Liver (tissue), 9 donors: ENCODE measurements around the gene TUNAR. TPM values are rescaled to one million over a fixed set of nuclear protein-coding genes. Genes with fewer than 3 reads are reported as not detected.

Experiments
- DNase-seq: peaks from one replicate; pipeline ENCODE4 v3.0.0-alpha.2; 2017; ENCODE audit warnings: low spot score
- H3K27ac ChIP-seq, 2 donors: one replicate each; pipeline ENCODE4 v1.7.0; 2013; ENCODE audit warnings: inconsistent platforms in 2 of 2, low read length in 2 of 2, control low read depth in 1 of 2, low read depth in 1 of 2, mild to moderate bottlenecking in 1 of 2
- H3K27me3 ChIP-seq, 4 donors: one replicate each; pipeline versions ENCODE4 v1.6.1 to v1.7.0; 2013; ENCODE audit warnings: low read length in 3 of 4, inconsistent platforms in 1 of 4, mild to moderate bottlenecking in 1 of 4, moderate library complexity in 1 of 4; ENCODE audit not compliant: control insufficient read depth in 4 of 4, insufficient read depth in 4 of 4
- H3K36me3 ChIP-seq, 4 donors: one replicate each; pipeline versions ENCODE4 v1.6.1 to v1.7.0; 2013; ENCODE audit warnings: low read length in 3 of 4, mild to moderate bottlenecking in 3 of 4, low read depth in 1 of 4, moderate library complexity in 1 of 4; ENCODE audit not compliant: control insufficient read depth in 4 of 4, insufficient read depth in 3 of 4
- H3K4me1 ChIP-seq, 4 donors: one replicate each; pipeline versions ENCODE4 v1.6.1 to v1.7.0; 2013; ENCODE audit warnings: low read length in 3 of 4, mild to moderate bottlenecking in 3 of 4, moderate library complexity in 1 of 4; ENCODE audit not compliant: control insufficient read depth in 4 of 4, insufficient read depth in 4 of 4
- H3K4me3 ChIP-seq, 3 donors: one replicate each; pipeline versions ENCODE4 v1.6.1 to v1.7.0; 2013; ENCODE audit warnings: low read length in 3 of 3, control low read depth in 1 of 3, low read depth in 1 of 3, mild to moderate bottlenecking in 1 of 3
- H3K9ac ChIP-seq, 2 donors: one replicate each; pipeline ENCODE4 v1.7.0; 2013; ENCODE audit warnings: low read length in 2 of 2, mild to moderate bottlenecking in 2 of 2, moderate library complexity in 2 of 2, control low read depth in 1 of 2, low read depth in 1 of 2
- H3K9me3 ChIP-seq, 4 donors: one replicate each; pipeline versions ENCODE4 v1.6.1 to v1.7.0; 2013; ENCODE audit warnings: low read length in 3 of 4; ENCODE audit not compliant: control insufficient read depth in 4 of 4
- EGR1 ChIP-seq, 2 donors: IDR thresholded peaks; 2 replicates each; pipeline ENCODE4 v1.6.1; 2016 to 2018; ENCODE audit warnings: antibody characterized with exemption in 2 of 2, low read depth in 2 of 2
- FOXA1 ChIP-seq: IDR thresholded peaks from 2 replicates; pipeline ENCODE4 v1.6.1; 2016; ENCODE audit warnings: antibody characterized with exemption
- FOXA2 ChIP-seq: IDR thresholded peaks from 2 replicates; pipeline ENCODE4 v1.6.1; 2016; ENCODE audit warnings: antibody characterized with exemption
- GABPA ChIP-seq, 2 donors: IDR thresholded peaks in 1 of 2; conservative IDR thresholded peaks in 1 of 2; 2 replicates each; pipeline ENCODE4 v1.6.1; 2016; ENCODE audit warnings: antibody characterized with exemption in 2 of 2, mild to moderate bottlenecking in 1 of 2, moderate library complexity in 1 of 2
- HNF4A ChIP-seq, 2 donors: conservative IDR thresholded peaks; 2 replicates each; pipeline ENCODE4 v1.6.1; 2016; ENCODE audit warnings: antibody characterized with exemption in 2 of 2, mild to moderate bottlenecking in 2 of 2
- HNF4G ChIP-seq: IDR thresholded peaks from 2 replicates; pipeline ENCODE4 v1.6.1; 2016; ENCODE audit warnings: antibody characterized with exemption
- JUND ChIP-seq, 2 donors: IDR thresholded peaks; 2 replicates each; pipeline ENCODE4 v1.6.1; 2016; ENCODE audit warnings: antibody characterized with exemption in 2 of 2
- NR2F2 ChIP-seq: IDR thresholded peaks from 2 replicates; pipeline ENCODE4 v1.6.1; 2016; ENCODE audit warnings: antibody characterized with exemption
- RAD21 ChIP-seq, 2 donors: IDR thresholded peaks; 2 replicates each; pipeline ENCODE4 v1.6.1; 2016; ENCODE audit warnings: antibody characterized with exemption in 2 of 2, mild to moderate bottlenecking in 2 of 2
- RXRA ChIP-seq, 2 donors: IDR thresholded peaks; 2 replicates each; pipeline ENCODE4 v1.6.1; 2017 to 2018; ENCODE audit warnings: antibody characterized with exemption in 2 of 2, mild to moderate bottlenecking in 1 of 2
- SP1 ChIP-seq: IDR thresholded peaks from 2 replicates; pipeline ENCODE4 v1.6.1; 2018; ENCODE audit warnings: antibody characterized with exemption, mild to moderate bottlenecking
- TAF1 ChIP-seq: conservative IDR thresholded peaks from 2 replicates; pipeline ENCODE4 v1.6.1; 2016; ENCODE audit warnings: antibody characterized with exemption, mild to moderate bottlenecking
- YY1 ChIP-seq: IDR thresholded peaks from 2 replicates; pipeline ENCODE4 v1.6.1; 2016; ENCODE audit warnings: antibody characterized with exemption, mild to moderate bottlenecking
- WGBS: extraction: QIAGEN DNeasy Blood & Tissue Kit; methylation state at CpG from one replicate; pipeline ENCODE4 v1.1.7; 2013; 5-methylcytosine and 5-hydroxymethylcytosine counted together
- polyA plus RNA-seq, 2 donors: library from polyadenylated mRNA; stranded (reverse) in 1 of 2; unstranded in 1 of 2; fragments of 200-250 nt in 1 of 2; fragments of >200 nt in 1 of 2; fragmentation: Nextera tagmentation in 1 of 2; extraction: Ambion mirVana in 1 of 2; gene quantifications; one replicate each; pipeline versions ENCODE4 v1.2.1 to v1.2.3, GENCODE V29; 2013 to 2015
- total RNA-seq, 2 donors: library from RNA; depleted of rRNA; stranded (reverse); fragments of >200 nt; gene quantifications; one replicate each; pipeline ENCODE4 v1.2.3, GENCODE V29; 2014
- TF ChIP-seq, protein P1 (sequence below): IDR thresholded peaks from 2 replicates; pipeline ENCODE4 v1.6.1; 2016; ENCODE audit warnings: antibody characterized with exemption
- TF ChIP-seq, protein P2 (sequence below): IDR thresholded peaks from 2 replicates; pipeline ENCODE4 v1.6.1; 2016; ENCODE audit warnings: antibody characterized with exemption, mild to moderate bottlenecking
- TF ChIP-seq, protein P3 (sequence below): IDR thresholded peaks from 2 replicates; pipeline ENCODE4 v1.6.1; 2016; ENCODE audit warnings: antibody characterized with exemption
- TF ChIP-seq, protein P4 (sequence below): IDR thresholded peaks from 2 replicates; pipeline ENCODE4 v1.6.1; 2016; ENCODE audit warnings: antibody characterized with exemption
- TF ChIP-seq, protein P5 (sequence below): fragments of 150-350 bp; IDR thresholded peaks from 2 replicates; pipeline ENCODE4 v1.5.1; 2017; ENCODE audit warnings: improper control_type of control experiment, low read depth, low read length; ENCODE audit not compliant: missing input control
- donor health status: healthy.
- donor health status: healthy.
- donor health status: healthy.
- donor health status: healthy.
- donor health status: healthy.

The TUNAR gene
- total and polyA plus RNA-seq, 4 donors, result 0.14 TPM; not detected in 3

DNA sequence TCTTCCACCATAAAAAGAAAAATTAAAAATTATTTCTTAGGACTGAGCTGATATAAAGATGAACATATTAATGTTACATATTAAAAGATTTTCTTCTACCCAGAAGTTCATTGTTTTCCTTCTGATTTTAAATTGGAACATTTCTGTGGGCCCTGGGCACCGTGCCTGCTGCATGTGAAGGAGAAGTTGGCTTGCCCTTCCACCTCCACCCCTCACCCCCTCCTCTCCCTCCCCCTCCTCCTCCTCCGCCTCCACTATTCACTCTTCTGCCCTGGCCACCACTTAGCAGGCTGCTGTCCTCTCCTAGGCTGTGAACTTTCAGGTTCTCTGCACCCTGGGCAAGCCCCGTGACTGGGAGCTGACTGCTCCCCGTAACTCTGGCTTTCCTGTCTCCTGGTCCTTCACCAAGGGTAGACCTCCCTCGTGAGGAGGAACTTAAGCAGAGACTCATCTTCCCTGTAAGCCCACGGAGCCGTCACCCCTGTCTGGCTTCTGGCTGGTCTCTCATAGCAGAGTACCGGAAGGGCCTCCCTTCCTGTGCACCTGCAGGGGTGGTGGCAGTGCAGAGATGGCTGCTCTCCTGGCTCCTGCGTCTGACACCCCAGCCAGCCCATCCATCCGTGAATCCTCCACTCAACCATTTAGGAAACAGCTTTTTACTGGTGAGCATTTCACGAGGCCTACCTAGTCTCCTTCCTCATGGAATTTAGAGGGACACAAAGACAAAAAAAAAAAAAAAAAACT is 12.8 kb downstream of the TUNAR start:
- H3K9me3 ChIP-seq, result no peaks in the 10 kb centered on the region
- WGBS, result 77% methylated on average over 11 of the region's 11 CpGs
- H3K9ac ChIP-seq, result no peak overlapping the region
- peaks cover 0 to 2% (median 0%) of the 10 kb centered on the region in 4 donors for H3K27me3 ChIP-seq
- H3K27ac ChIP-seq, result no peak overlapping the region
- no peak for DNase-seq
- H3K4me3 ChIP-seq, result no peak overlapping the region
- TF ChIP-seq TAF1, result no peak
- TF ChIP-seq SP1, result no peak
- no peak for TF ChIP-seq HNF4A (conservative IDR thresholded peaks at IDR 0.05)
- TF ChIP-seq RXRA (IDR thresholded peaks at IDR 0.05), result no peak
- no peak for TF ChIP-seq GABPA (IDR thresholded peaks at IDR 0.05 in 1 of 2, conservative IDR thresholded peaks at IDR 0.05 in 1 of 2)
- TF ChIP-seq, protein P1, sequence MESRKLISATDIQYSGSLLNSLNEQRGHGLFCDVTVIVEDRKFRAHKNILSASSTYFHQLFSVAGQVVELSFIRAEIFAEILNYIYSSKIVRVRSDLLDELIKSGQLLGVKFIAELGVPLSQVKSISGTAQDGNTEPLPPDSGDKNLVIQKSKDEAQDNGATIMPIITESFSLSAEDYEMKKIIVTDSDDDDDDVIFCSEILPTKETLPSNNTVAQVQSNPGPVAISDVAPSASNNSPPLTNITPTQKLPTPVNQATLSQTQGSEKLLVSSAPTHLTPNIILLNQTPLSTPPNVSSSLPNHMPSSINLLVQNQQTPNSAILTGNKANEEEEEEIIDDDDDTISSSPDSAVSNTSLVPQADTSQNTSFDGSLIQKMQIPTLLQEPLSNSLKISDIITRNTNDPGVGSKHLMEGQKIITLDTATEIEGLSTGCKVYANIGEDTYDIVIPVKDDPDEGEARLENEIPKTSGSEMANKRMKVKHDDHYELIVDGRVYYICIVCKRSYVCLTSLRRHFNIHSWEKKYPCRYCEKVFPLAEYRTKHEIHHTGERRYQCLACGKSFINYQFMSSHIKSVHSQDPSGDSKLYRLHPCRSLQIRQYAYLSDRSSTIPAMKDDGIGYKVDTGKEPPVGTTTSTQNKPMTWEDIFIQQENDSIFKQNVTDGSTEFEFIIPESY, result no peak
- TF ChIP-seq RAD21 (IDR thresholded peaks at IDR 0.05), result no peak
- TF ChIP-seq EGR1 (IDR thresholded peaks at IDR 0.05; ENCODE audit: low read depth in 2 of 2), result no peak
- TF ChIP-seq, protein P2, sequence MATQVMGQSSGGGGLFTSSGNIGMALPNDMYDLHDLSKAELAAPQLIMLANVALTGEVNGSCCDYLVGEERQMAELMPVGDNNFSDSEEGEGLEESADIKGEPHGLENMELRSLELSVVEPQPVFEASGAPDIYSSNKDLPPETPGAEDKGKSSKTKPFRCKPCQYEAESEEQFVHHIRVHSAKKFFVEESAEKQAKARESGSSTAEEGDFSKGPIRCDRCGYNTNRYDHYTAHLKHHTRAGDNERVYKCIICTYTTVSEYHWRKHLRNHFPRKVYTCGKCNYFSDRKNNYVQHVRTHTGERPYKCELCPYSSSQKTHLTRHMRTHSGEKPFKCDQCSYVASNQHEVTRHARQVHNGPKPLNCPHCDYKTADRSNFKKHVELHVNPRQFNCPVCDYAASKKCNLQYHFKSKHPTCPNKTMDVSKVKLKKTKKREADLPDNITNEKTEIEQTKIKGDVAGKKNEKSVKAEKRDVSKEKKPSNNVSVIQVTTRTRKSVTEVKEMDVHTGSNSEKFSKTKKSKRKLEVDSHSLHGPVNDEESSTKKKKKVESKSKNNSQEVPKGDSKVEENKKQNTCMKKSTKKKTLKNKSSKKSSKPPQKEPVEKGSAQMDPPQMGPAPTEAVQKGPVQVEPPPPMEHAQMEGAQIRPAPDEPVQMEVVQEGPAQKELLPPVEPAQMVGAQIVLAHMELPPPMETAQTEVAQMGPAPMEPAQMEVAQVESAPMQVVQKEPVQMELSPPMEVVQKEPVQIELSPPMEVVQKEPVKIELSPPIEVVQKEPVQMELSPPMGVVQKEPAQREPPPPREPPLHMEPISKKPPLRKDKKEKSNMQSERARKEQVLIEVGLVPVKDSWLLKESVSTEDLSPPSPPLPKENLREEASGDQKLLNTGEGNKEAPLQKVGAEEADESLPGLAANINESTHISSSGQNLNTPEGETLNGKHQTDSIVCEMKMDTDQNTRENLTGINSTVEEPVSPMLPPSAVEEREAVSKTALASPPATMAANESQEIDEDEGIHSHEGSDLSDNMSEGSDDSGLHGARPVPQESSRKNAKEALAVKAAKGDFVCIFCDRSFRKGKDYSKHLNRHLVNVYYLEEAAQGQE, result no peak
- TF ChIP-seq FOXA1, result no peak
- TF ChIP-seq HNF4G, result no peak
- TF ChIP-seq, protein P3, sequence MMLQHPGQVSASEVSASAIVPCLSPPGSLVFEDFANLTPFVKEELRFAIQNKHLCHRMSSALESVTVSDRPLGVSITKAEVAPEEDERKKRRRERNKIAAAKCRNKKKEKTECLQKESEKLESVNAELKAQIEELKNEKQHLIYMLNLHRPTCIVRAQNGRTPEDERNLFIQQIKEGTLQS, result no peak
- TF ChIP-seq YY1, result no peak
- TF ChIP-seq JUND (IDR thresholded peaks at IDR 0.05), result no peak
- TF ChIP-seq NR2F2, result no peak
- no peak for TF ChIP-seq FOXA2
- TF ChIP-seq, protein P4, sequence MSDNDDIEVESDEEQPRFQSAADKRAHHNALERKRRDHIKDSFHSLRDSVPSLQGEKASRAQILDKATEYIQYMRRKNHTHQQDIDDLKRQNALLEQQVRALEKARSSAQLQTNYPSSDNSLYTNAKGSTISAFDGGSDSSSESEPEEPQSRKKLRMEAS, result no peak
- TF ChIP-seq, protein P5, sequence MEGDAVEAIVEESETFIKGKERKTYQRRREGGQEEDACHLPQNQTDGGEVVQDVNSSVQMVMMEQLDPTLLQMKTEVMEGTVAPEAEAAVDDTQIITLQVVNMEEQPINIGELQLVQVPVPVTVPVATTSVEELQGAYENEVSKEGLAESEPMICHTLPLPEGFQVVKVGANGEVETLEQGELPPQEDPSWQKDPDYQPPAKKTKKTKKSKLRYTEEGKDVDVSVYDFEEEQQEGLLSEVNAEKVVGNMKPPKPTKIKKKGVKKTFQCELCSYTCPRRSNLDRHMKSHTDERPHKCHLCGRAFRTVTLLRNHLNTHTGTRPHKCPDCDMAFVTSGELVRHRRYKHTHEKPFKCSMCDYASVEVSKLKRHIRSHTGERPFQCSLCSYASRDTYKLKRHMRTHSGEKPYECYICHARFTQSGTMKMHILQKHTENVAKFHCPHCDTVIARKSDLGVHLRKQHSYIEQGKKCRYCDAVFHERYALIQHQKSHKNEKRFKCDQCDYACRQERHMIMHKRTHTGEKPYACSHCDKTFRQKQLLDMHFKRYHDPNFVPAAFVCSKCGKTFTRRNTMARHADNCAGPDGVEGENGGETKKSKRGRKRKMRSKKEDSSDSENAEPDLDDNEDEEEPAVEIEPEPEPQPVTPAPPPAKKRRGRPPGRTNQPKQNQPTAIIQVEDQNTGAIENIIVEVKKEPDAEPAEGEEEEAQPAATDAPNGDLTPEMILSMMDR, result no peak
- H3K4me1 ChIP-seq, result no peaks in the 10 kb centered on the region
- H3K36me3 ChIP-seq, result no peaks in the 10 kb centered on the region
